Right forelimb (tissue), 1 donor: ENCODE data around the gene RPS6KA2.
"Not testable (repeated sequence)": the region's sequence is repeated elsewhere in the genome, so short reads cannot be mapped to it uniquely, and the experiment has no call there.

Source experiments
- DNase-seq: peaks from one replicate; pipeline ENCODE4 v3.0.0-alpha.2; 2018

RPS6KA2 gene

GRCh38 chr6:166588691-166589336 is 38.2 kb downstream of the RPS6KA2 start:
- no peak for DNase-seq

GRCh38 chr6:166587631-166588413 is 39.2 kb downstream of the RPS6KA2 start:
- no peak for DNase-seq

- DNase-seq: no peak
Measured at GRCh38 chr6:166586424-166587156, 40.5 kb downstream of the RPS6KA2 start, which contains the start of gene RAMACL. Gene RAMACL, minus strand, starts transcription at chr6:166586678. Its CDS starts 201 bp downstream, at chr6:166586477.

- DNase-seq: no peak
Measured at GRCh38 chr6:166584853-166585429, 42.1 kb downstream of the RPS6KA2 start.

GRCh38 chr6:166584155-166584554 is 42.9 kb downstream of the RPS6KA2 start:
- DNase-seq: no peak

- DNase-seq: no peak
Measured at GRCh38 chr6:166583230-166583965, 43.7 kb downstream of the RPS6KA2 start.

GRCh38 chr6:166582258-166582657 is 44.8 kb downstream of the RPS6KA2 start:
- no peak for DNase-seq

- DNase-seq: not testable (repeated sequence)
Measured at GRCh38 chr6:166581801-166582200, 45.2 kb downstream of the RPS6KA2 start.

- DNase-seq: no peak
Measured at GRCh38 chr6:166581091-166581511, 46.0 kb downstream of the RPS6KA2 start.

- no peak for DNase-seq
Measured at GRCh38 chr6:166580076-166581050, 46.7 kb downstream of the RPS6KA2 start.

GRCh38 chr6:166579237-166579850 is 47.7 kb downstream of the RPS6KA2 start:
- no peak for DNase-seq

- DNase-seq: no peak
Measured at GRCh38 chr6:166578536-166579236, 48.4 kb downstream of the RPS6KA2 start.

GRCh38 chr6:166575205-166575604 is 51.8 kb downstream of the RPS6KA2 start:
- DNase-seq: no peak

GRCh38 chr6:166573511-166574216 is 53.4 kb downstream of the RPS6KA2 start:
- no peak for DNase-seq

GRCh38 chr6:166572370-166573261 is 54.4 kb downstream of the RPS6KA2 start:
- DNase-seq: no peak

- DNase-seq: no peak
Measured at GRCh38 chr6:166570929-166571713, 55.9 kb downstream of the RPS6KA2 start.

GRCh38 chr6:166569206-166569605 is 57.8 kb downstream of the RPS6KA2 start:
- no peak for DNase-seq
